HG02759 (cell line): ENCODE data around the gene RBMXL3.
"Not testable (repeated sequence)": the region's sequence is repeated elsewhere in the genome, so short reads cannot be mapped to it uniquely, and the experiment has no call there.

ENCODE experiments used
- ATAC-seq: cut with Tn5 transposase; IDR thresholded peaks from one replicate; pipeline ENCODE4 v1.9.1; 2021; ENCODE audit warnings: mild to moderate bottlenecking, moderate library complexity; ENCODE audit not compliant: unreplicated experiment

Gene RBMXL3

GRCh38 chrX:115189110-115189509 is at the start of gene RBMXL3:
Gene RBMXL3, plus strand, starts transcription at chrX:115189410. Its CDS starts 32 bp downstream, at chrX:115189442.
- no peak for ATAC-seq

- no peak for ATAC-seq
These were observed 47.2 kb upstream of the RBMXL3 start for GRCh38 chrX:115142057-115142456.

GRCh38 chrX:115147220-115147619 is 42.0 kb upstream of the RBMXL3 start:
- no peak for ATAC-seq

- ATAC-seq: no peak
These were observed 16.0 kb upstream of the RBMXL3 start for GRCh38 chrX:115173181-115173580.

- no peak for ATAC-seq
These were observed 14.7 kb upstream of the RBMXL3 start for GRCh38 chrX:115174548-115174947.

GRCh38 chrX:115177932-115178331 is 11.3 kb upstream of the RBMXL3 start:
- ATAC-seq: no peak

GRCh38 chrX:115178473-115178872 is 10.7 kb upstream of the RBMXL3 start:
- ATAC-seq: no peak

GRCh38 chrX:115183980-115184379 is 5.2 kb upstream of the RBMXL3 start:
- no peak for ATAC-seq

- ATAC-seq: no peak
These were observed 731 bp downstream of the RBMXL3 start for GRCh38 chrX:115189646-115190635.

GRCh38 chrX:115190636-115191489 is 1.7 kb downstream of the RBMXL3 start:
- ATAC-seq: no peak

- no peak for ATAC-seq
These were observed 2.5 kb downstream of the RBMXL3 start for GRCh38 chrX:115191490-115192243.

GRCh38 chrX:115192244-115192700 is 3.1 kb downstream of the RBMXL3 start:
- no peak for ATAC-seq

GRCh38 chrX:115204040-115204439 is 14.8 kb downstream of the RBMXL3 start:
- no peak for ATAC-seq

- ATAC-seq: not testable (repeated sequence)
These were observed 20.3 kb downstream of the RBMXL3 start for GRCh38 chrX:115209547-115209946.

- no peak for ATAC-seq
These were observed 24.9 kb downstream of the RBMXL3 start for GRCh38 chrX:115214151-115214550.

- ATAC-seq: no peak
These were observed 25.4 kb downstream of the RBMXL3 start for GRCh38 chrX:115214605-115215004.

- not testable (repeated sequence) for ATAC-seq
These were observed 28.1 kb downstream of the RBMXL3 start for GRCh38 chrX:115217346-115217745.

- ATAC-seq: no peak
These were observed 37.7 kb downstream of the RBMXL3 start for GRCh38 chrX:115226929-115227328.

GRCh38 chrX:115229337-115230003 is 40.3 kb downstream of the RBMXL3 start:
- ATAC-seq: no peak

- ATAC-seq: no peak
These were observed 43.8 kb downstream of the RBMXL3 start for GRCh38 chrX:115232933-115233496.
